ENCODE measurements around the gene APC2.

- TF ChIP-seq CTCF (IDR thresholded peaks at IDR 0.05; ENCODE audit: low read depth, low read length, poor library complexity, severe bottlenecking) = no peak
- no peak for TF ChIP-seq EZH2phosphoT487 (IDR thresholded peaks at IDR 0.05; ENCODE audit: borderline replicate concordance, low read length)
These were observed 72.1 kb downstream of the APC2 start for GRCh38 chr19:1522061-1522460.

Measured in DOHH2 (cell line).